Measurements from ENCODE around the gene GBGT1.

GRCh38 chr9:133151601-133152525 lies 11.9 kb downstream of the GBGT1 start:
- TF ChIP-seq EZH2 (IDR thresholded peaks at IDR 0.05; ENCODE audit: borderline replicate concordance, insufficient read depth, low read length, poor library complexity, severe bottlenecking) (no peak), POLR2AphosphoS5 (IDR thresholded peaks at IDR 0.05) (no peak), MXI1 (conservative IDR thresholded peaks at IDR 0.05; ENCODE audit: poor library complexity, severe bottlenecking) (no peak), RAD21 (conservative IDR thresholded peaks at IDR 0.05) (no peak), SMC3 (conservative IDR thresholded peaks at IDR 0.05; ENCODE audit: poor library complexity) (no peak)
- TF ChIP-seq, protein P1, sequence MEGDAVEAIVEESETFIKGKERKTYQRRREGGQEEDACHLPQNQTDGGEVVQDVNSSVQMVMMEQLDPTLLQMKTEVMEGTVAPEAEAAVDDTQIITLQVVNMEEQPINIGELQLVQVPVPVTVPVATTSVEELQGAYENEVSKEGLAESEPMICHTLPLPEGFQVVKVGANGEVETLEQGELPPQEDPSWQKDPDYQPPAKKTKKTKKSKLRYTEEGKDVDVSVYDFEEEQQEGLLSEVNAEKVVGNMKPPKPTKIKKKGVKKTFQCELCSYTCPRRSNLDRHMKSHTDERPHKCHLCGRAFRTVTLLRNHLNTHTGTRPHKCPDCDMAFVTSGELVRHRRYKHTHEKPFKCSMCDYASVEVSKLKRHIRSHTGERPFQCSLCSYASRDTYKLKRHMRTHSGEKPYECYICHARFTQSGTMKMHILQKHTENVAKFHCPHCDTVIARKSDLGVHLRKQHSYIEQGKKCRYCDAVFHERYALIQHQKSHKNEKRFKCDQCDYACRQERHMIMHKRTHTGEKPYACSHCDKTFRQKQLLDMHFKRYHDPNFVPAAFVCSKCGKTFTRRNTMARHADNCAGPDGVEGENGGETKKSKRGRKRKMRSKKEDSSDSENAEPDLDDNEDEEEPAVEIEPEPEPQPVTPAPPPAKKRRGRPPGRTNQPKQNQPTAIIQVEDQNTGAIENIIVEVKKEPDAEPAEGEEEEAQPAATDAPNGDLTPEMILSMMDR (IDR thresholded peaks at IDR 0.05; ENCODE audit: poor library complexity, severe bottlenecking) = no peak
